ENCODE measurements around the gene DMD. TPM values are rescaled to one million over a fixed set of nuclear protein-coding genes. Genes with fewer than 3 reads are reported as not detected.

DMD gene
- total RNA-seq, 1 donor: 2.4 TPM

GRCh38 chrX:31854716-31855115 is 1356.6 kb downstream of the DMD start:
- H3K27me3 ChIP-seq (ENCODE audit: insufficient read depth, low read length): no peaks in the 10 kb centered on the region
- no peaks in the 10 kb centered on the region for H3K9me3 ChIP-seq (ENCODE audit: low read depth, low read length)
- no peaks in the 10 kb centered on the region for H3K4me1 ChIP-seq (ENCODE audit: insufficient read depth, low read length)
- H3K4me3 ChIP-seq (ENCODE audit: low read length): no peak overlapping the region

- Histone ChIP-seq H3K4me1 (ENCODE audit: insufficient read depth, low read length) (no peaks in the 10 kb centered on the region), H3K9me3 (ENCODE audit: low read depth, low read length) (no peaks in the 10 kb centered on the region), H3K4me3 (ENCODE audit: low read length) (no peak overlapping the region), H3K27me3 (ENCODE audit: insufficient read depth, low read length) (no peaks in the 10 kb centered on the region)
These were observed 1359.6 kb downstream of the DMD start for GRCh38 chrX:31851761-31852160.

GRCh38 chrX:31847773-31848172 is 1363.6 kb downstream of the DMD start:
- Histone ChIP-seq H3K9me3 (ENCODE audit: low read depth, low read length) (no peaks in the 10 kb centered on the region), H3K27me3 (ENCODE audit: insufficient read depth, low read length) (no peaks in the 10 kb centered on the region), H3K4me3 (ENCODE audit: low read length) (no peak overlapping the region), H3K4me1 (ENCODE audit: insufficient read depth, low read length) (no peaks in the 10 kb centered on the region)

- H3K4me3 ChIP-seq (ENCODE audit: low read length): no peak overlapping the region
These were observed 1366.3 kb downstream of the DMD start for GRCh38 chrX:31845003-31845402.

GRCh38 chrX:31838617-31839016 is 1372.7 kb downstream of the DMD start:
- H3K27me3 ChIP-seq (ENCODE audit: insufficient read depth, low read length): no peaks in the 10 kb centered on the region
- no peak overlapping the region for H3K4me3 ChIP-seq (ENCODE audit: low read length)
- no peaks in the 10 kb centered on the region for H3K9me3 ChIP-seq (ENCODE audit: low read depth, low read length)
- H3K4me1 ChIP-seq (ENCODE audit: insufficient read depth, low read length): no peaks in the 10 kb centered on the region

More at GRCh38 chrX:31845003-31845402, 1366.3 kb downstream of the DMD start:
- H3K4me1 ChIP-seq (ENCODE audit: insufficient read depth, low read length): no peaks in the 10 kb centered on the region
- H3K27me3 ChIP-seq (ENCODE audit: insufficient read depth, low read length): no peaks in the 10 kb centered on the region
- no peaks in the 10 kb centered on the region for H3K9me3 ChIP-seq (ENCODE audit: low read depth, low read length)

GRCh38 chrX:31837445-31838049 is 1373.8 kb downstream of the DMD start:
- Histone ChIP-seq H3K4me1 (ENCODE audit: insufficient read depth, low read length) (no peaks in the 10 kb centered on the region), H3K27me3 (ENCODE audit: insufficient read depth, low read length) (no peaks in the 10 kb centered on the region), H3K9me3 (ENCODE audit: low read depth, low read length) (no peaks in the 10 kb centered on the region), H3K4me3 (ENCODE audit: low read length) (no peak overlapping the region)

- no peaks in the 10 kb centered on the region for H3K9me3 ChIP-seq (ENCODE audit: low read depth, low read length)
- no peaks in the 10 kb centered on the region for H3K4me1 ChIP-seq (ENCODE audit: insufficient read depth, low read length)
- no peak overlapping the region for H3K4me3 ChIP-seq (ENCODE audit: low read length)
- no peaks in the 10 kb centered on the region for H3K27me3 ChIP-seq (ENCODE audit: insufficient read depth, low read length)
These were observed 1374.9 kb downstream of the DMD start for GRCh38 chrX:31836479-31836878.

GRCh38 chrX:31832263-31832662 is 1379.1 kb downstream of the DMD start:
- Histone ChIP-seq H3K4me3 (ENCODE audit: low read length) (no peak overlapping the region), H3K9me3 (ENCODE audit: low read depth, low read length) (no peaks in the 10 kb centered on the region), H3K27me3 (ENCODE audit: insufficient read depth, low read length) (no peaks in the 10 kb centered on the region), H3K4me1 (ENCODE audit: insufficient read depth, low read length) (no peaks in the 10 kb centered on the region)

- Histone ChIP-seq H3K4me3 (ENCODE audit: low read length) (no peak overlapping the region), H3K9me3 (ENCODE audit: low read depth, low read length) (no peaks in the 10 kb centered on the region), H3K4me1 (ENCODE audit: insufficient read depth, low read length) (no peaks in the 10 kb centered on the region), H3K27me3 (ENCODE audit: insufficient read depth, low read length) (no peaks in the 10 kb centered on the region)
These were observed 1390.7 kb downstream of the DMD start for GRCh38 chrX:31820430-31821210.

- no peaks in the 10 kb centered on the region for H3K4me1 ChIP-seq (ENCODE audit: insufficient read depth, low read length)
- H3K27me3 ChIP-seq (ENCODE audit: insufficient read depth, low read length): no peaks in the 10 kb centered on the region
These were observed 1391.9 kb downstream of the DMD start for GRCh38 chrX:31819455-31819854.

GRCh38 chrX:31811106-31811505 is 1400.2 kb downstream of the DMD start:
- Histone ChIP-seq H3K4me3 (ENCODE audit: low read length) (no peak overlapping the region), H3K27me3 (ENCODE audit: insufficient read depth, low read length) (no peaks in the 10 kb centered on the region), H3K4me1 (ENCODE audit: insufficient read depth, low read length) (no peaks in the 10 kb centered on the region), H3K9me3 (ENCODE audit: low read depth, low read length) (no peaks in the 10 kb centered on the region)

More at GRCh38 chrX:31819455-31819854, 1391.9 kb downstream of the DMD start:
- H3K4me3 ChIP-seq (ENCODE audit: low read length): no peak overlapping the region
- H3K9me3 ChIP-seq (ENCODE audit: low read depth, low read length): no peaks in the 10 kb centered on the region

- Histone ChIP-seq H3K27me3 (ENCODE audit: insufficient read depth, low read length) (no peaks in the 10 kb centered on the region), H3K4me1 (ENCODE audit: insufficient read depth, low read length) (no peaks in the 10 kb centered on the region), H3K4me3 (ENCODE audit: low read length) (no peak overlapping the region), H3K9me3 (ENCODE audit: low read depth, low read length) (no peaks in the 10 kb centered on the region)
These were observed 1403.0 kb downstream of the DMD start for GRCh38 chrX:31808357-31808756.

- no peaks in the 10 kb centered on the region for H3K27me3 ChIP-seq (ENCODE audit: insufficient read depth, low read length)
- H3K4me1 ChIP-seq (ENCODE audit: insufficient read depth, low read length): no peaks in the 10 kb centered on the region
- no peak overlapping the region for H3K4me3 ChIP-seq (ENCODE audit: low read length)
- no peaks in the 10 kb centered on the region for H3K9me3 ChIP-seq (ENCODE audit: low read depth, low read length)
These were observed 1404.2 kb downstream of the DMD start for GRCh38 chrX:31807165-31807564.

GRCh38 chrX:31805781-31806180 is 1405.6 kb downstream of the DMD start:
- no peak overlapping the region for H3K4me3 ChIP-seq (ENCODE audit: low read length)
- H3K9me3 ChIP-seq (ENCODE audit: low read depth, low read length): no peaks in the 10 kb centered on the region
- H3K27me3 ChIP-seq (ENCODE audit: insufficient read depth, low read length): no peaks in the 10 kb centered on the region
- H3K4me1 ChIP-seq (ENCODE audit: insufficient read depth, low read length): no peaks in the 10 kb centered on the region

- Histone ChIP-seq H3K9me3 (ENCODE audit: low read depth, low read length) (no peaks in the 10 kb centered on the region), H3K4me3 (ENCODE audit: low read length) (no peak overlapping the region), H3K27me3 (ENCODE audit: insufficient read depth, low read length) (no peaks in the 10 kb centered on the region), H3K4me1 (ENCODE audit: insufficient read depth, low read length) (no peaks in the 10 kb centered on the region)
These were observed 1411.1 kb downstream of the DMD start for GRCh38 chrX:31800219-31800618.

- no peaks in the 10 kb centered on the region for H3K4me1 ChIP-seq (ENCODE audit: insufficient read depth, low read length)
These were observed 1414.7 kb downstream of the DMD start for GRCh38 chrX:31796624-31797023.

More at GRCh38 chrX:31796624-31797023, 1414.7 kb downstream of the DMD start:
- Histone ChIP-seq H3K9me3 (ENCODE audit: low read depth, low read length) (no peaks in the 10 kb centered on the region), H3K4me3 (ENCODE audit: low read length) (no peak overlapping the region), H3K27me3 (ENCODE audit: insufficient read depth, low read length) (no peaks in the 10 kb centered on the region)

Data from mononuclear cell (primary cell).